GM21619 (cell line): ENCODE data around the gene PROKR2.

Experiments
- ATAC-seq: cut with Tn5 transposase; IDR thresholded peaks from one replicate; pipeline ENCODE4 v1.9.1; 2021; ENCODE audit not compliant: unreplicated experiment

Gene PROKR2

DNA sequence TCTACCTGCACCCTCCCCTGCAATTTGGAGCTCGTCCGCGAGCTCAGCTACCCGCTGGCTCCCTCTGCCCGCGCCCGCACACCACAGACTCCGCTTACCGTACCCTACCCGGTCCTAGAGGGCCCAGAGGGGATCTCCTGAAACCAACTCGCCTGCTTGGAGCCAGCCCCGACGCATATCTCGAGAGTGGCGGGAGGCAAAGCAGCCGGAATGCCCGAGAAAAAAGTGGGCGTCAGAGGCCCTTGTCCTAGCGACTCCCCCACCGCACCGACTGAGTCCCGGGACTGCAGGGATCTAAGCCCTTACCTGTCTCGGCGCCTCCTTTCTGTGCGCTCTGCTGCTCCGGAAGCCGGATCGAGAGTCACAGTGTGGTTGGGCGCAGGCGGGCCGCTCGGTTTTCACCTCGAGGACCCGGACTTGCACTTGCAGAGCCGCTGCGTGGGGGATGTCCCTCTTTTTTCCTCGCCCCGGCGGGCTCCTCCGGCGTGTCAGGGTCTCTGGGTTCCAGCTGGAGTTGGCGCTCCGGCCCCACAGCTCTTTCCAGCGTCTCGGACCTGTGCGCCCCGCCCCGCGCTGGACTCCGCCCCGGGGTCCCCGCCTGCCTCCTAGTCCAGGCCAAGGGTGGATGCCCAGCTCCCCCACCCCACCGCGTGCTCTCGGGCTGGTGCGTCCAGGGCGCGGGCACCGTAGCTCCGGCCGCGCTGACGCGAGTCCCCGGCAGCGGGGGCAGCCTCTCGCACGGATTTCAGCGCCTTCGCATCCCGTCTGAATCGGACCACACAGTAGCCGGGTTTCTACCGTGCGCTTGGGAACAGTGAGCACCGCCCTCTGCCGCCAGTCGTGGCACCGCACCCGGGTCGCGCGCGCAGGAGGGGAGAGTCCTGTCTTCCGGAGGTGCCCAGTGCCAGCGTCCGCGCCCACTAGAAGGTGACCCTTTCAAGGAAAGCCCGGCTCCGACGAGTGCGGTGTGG, at the start of gene PROKR2:
Gene PROKR2, minus strand, starts transcription at position 767 of the 971 bp plus-strand sequence. CDS start 2,585 bp downstream, outside the sequence.
- ATAC-seq, result no peak

DNA sequence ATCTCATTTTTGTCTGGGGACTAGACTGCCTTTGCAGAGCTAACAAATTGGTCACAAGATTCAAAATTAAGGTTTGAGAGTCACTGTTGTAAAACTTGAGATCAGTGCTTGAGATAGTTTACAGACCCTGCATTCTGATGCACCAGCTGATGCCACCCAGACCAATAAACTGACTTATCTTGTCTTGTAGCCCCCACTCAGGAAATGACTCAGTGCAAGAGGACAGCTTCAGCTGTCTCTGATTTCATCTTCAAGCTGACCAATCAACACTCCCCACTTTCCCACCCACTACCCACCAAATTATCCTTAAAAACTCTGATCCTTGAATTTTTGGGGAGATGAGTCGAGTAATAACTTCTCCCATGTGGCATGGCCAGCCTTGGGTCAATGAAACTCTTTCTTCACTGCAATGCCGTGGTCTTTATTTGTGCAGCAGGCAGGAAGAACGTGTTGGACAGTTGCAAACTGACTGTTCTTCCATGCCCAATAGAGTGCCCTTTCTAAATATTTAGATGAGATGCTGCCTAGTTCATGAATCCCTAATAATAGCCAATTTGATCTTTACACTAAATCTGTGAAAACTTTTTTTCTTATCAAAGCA, 48.3 kb upstream of the PROKR2 start:
- ATAC-seq, result no peak

DNA sequence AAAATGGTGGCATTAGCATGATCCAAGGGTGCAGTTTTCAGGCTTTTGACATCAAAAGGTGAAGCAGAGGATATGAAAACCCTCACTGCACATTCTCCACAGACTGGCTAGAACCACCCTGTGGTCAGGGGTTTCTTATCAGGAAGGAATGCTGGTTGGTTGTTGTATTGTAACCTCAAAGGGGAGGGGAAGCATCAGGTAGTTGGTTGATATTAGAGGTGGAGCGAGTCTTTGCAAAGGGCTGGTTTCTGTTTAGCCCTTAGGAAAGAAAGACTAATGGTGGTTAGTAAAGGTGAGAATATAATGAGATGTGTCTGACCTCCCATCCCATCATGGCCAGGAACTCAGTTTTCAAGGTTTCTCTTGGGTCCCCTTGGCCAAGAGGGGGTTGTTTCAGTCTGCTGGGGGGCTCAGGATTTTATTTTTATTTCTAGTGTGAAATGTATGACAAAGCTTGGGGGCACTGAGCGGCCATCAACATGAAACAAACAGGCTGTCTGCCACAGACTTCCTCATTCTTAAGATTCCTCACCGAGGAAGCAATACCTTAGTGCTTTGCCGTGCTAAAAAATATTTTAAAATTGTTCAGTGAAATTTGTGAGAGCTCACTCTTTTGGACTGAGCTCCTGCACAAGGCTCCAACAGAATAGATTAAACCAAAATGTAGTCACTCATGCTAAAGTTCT, 47.5 kb upstream of the PROKR2 start:
- ATAC-seq, result no peak

DNA sequence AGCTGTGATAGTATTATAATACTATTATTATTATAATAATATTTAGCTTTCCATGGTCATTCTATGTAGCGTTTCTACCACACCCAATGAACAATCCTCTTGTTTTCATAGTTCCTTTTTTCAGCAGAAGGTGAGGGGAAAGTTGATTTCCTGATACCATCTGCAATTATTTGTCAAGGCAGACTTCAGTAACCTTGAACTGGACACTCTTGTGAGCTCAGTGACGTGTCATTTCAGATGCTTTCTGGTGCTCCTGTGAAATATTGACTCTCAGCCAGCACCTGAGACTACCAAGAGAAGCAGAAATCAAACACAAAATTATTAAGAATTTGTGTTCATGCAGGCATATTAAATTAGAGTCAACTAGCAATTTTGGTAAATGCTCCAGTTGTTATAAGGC, 46.0 kb upstream of the PROKR2 start:
- no peak for ATAC-seq

DNA sequence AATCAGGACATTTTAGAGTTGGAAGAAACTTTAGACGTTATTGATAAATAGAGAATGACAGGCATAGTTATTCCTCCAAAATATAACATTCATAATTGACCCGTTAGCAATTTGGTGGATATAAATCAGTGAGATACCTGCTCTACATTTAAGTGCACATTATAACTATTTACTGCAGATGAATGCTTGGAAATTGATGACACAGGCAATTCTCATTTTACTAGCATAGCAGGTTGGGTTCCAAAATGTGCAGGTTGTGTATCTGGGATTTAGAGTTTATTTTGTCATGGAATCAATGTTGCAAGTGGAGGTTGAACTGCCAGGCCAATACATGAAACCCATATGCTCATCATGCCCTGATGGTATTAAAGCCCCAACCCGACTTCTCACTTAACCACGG, 44.4 kb upstream of the PROKR2 start:
- no peak for ATAC-seq

DNA sequence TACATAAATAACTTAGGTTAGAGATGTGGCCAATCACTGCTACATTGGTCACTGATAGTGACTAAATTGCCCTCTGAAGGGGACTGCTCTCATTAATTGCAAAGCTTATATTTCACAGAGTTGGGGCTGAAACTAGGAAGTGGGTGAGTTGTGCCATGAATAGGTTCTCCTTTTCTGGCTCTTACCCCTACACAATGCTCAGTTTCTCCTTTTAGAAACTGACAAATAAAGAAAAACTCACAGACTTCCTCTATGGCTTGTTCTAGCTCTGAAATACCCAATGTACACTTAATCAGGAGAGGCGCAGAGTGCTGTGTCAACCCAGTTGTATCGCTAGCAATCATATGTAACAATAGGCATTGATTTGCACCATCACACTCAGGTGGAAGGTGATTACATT, 41.2 kb upstream of the PROKR2 start:
- ATAC-seq, result no peak

DNA sequence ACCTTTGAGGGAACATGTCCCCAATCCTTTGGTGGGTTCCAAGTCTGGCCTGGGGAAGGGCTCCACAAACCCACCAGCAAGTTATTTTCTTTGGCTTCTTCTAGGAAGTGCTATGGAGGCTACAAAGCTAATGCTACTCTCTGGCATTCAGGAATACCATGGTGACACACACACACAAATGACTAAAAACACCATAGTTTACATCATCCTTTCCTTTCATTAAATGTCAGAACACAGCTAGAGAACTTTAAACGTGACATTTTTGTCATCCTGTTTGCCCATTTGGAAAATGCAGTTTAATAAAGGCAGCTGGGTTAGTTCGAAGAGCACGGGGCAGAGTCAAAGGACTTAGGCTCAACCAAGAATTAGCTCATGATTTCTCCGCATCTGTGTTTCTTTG, 40.2 kb upstream of the PROKR2 start:
- ATAC-seq, result no peak

DNA sequence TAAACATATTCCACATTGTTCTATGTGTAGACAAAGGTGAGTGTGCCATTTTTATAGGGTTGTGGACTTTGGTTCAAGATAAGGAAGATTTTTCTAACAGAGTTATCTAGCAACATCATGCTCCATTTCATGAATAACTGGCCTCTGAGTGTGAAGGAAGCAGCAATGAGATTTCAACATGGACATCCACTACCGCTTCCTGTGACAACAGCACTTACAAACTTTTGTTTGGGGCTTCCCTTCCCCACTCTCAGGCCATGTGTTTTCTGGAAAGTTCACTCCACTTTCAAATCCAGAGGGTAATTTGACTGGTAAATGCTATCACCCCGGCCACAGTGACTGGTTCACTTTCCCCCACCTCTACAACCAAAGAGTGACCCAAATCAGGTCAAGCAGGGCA, 38.1 kb upstream of the PROKR2 start:
- ATAC-seq, result no peak

DNA sequence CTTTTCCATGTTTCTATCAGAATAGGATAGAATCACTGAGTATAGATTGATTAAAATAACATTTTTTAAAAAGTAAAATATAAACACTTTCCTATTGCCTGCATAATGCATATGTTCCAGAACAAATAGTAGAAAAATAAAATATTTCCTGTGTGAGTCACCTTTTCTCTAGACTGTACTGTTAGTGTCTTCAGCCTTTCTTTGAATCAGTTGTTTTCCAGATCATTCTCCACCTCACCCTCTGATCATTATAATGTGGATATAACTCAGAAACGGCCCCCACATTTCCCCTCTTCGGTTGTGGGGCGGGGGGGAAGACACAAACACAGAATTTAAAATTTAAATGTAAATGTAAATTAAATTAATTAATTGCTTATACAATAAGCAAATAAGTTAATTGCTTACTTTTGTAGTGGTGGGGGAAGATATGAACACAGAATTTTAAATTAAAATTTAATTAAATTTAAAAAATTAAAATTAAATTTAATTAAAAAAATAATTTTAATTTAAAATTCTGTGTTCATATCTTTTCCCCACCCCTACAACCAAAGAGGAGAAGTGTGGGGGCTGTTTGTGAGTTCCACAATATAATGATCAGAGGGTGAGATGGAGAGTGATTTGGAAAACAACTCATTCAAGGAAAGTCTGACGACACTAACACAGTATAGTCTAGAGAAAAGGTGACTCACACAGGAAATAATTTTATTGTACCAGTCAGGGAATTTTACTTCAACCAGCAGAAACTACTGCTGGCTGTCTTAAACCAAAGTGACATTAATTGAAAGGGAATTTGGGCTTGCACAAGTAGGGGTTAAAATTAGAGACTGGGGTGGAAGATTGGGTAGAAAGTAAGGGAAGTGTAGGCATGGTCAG, 37.1 kb upstream of the PROKR2 start:
- ATAC-seq, result no peak

DNA sequence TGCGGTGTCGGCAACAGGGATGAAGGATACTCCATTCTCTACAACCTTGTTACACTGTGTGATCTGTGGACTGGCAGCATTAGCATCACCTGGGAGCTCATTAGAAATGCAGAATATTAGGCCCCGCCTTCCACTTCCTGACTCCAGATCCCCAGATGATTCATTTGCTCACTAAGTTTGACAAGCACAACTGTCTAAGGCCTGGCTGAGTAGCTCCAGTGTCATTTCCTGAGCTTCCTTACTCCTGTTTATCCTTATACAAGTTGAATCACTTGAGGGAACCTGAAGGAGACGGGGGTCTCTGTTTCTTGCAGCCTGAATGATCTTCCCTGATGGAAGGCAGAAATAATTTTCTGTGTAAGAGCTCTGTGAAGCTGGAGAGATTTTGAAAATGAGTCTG, 32.7 kb upstream of the PROKR2 start:
- no peak for ATAC-seq

DNA sequence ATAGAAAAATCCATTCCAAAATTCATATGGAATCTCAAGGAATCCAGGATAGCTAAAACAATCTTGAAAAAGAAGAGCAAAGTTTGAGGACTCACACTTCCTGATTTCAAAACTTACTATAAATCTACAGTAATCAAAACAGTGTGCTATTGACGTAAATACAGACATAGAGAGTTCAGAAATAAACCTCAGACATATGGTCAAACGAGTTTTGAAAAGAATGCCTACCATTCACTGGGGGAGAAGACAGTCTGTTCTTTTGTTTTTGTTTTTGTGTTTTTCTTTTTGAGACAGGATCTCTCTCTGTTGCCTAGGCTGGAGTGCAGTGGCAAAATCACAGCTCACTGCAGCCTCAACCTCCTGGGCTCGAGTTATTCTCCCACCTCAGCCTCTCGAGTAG, 25.3 kb upstream of the PROKR2 start:
- ATAC-seq, result no peak

DNA sequence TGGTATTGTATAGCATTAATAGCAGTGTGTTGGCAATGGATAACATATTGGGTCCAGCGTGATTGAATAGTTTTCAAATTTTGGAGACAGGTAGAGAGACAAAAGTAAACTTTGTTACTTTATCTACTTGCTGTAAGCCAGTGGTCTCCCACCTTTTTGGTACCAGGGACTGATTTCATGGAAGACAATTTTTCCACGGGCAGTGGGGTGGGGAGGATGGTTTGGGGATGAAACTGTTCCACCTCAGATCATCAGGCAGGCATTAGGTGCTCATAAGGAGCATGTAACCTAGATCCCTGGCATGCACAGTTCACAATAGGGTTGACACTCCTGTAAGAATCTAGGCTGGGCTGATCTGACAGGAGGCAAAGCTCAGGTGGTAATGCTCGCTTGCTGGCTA, 14.6 kb upstream of the PROKR2 start:
- ATAC-seq, result no peak

DNA sequence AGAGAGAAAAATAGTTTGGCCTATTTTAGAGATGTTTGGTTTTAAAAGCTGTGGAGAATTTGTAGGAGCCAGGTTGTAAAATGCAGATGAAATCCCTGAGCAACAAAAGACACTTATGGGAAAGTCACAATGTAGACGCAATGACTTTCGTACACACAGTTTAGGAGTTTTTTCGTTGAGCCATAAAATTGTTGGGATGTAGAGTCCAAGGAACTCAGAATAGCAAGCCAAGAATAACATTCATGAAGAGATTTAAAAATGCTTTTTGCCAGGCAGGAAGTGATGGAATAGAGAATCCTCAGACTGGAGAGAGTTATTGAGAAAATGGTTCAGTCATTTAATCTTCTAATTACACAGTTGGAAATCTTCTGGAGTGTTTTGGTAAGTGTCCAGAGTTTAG, 11.5 kb upstream of the PROKR2 start:
- no peak for ATAC-seq

DNA sequence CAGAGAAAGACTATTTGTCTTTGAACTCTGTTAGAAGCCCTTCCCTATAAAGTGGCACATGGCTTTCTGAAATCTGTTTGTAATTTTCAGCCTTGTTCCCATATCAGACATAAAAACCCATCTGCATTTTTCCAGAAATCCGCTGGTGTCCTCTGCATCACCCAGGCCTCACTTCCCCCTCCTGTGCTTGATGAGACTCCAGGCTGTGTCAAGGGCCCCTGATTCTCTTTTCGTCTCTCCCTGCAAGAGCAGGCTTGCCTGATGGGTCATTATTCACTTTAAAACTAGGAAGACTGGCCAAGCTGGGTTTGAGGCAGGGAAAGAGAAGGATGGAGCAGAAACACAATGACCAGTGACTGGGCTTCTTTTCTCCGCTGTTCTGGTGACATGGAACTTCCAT, 10.6 kb upstream of the PROKR2 start:
- no peak for ATAC-seq

DNA sequence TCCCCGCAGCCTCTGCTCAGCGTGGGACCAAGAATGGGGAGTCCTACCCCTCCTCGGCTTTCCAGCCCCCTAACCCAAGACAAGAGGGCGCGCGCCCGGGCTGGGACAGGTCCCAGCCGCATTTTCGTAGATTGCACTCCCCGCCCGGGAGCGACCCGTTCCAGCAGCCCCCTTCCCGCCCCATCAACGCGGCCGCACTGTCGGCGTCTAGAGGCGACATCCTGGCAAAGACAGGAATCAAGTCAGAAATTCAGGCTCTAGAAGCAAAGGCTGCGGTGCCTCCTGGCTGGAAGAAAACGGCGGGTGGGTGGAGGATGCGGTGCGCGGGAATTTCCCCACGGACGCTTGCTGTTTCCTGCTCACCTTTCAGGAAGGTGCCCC, 957 bp downstream of the PROKR2 start:
- ATAC-seq, result no peak

DNA sequence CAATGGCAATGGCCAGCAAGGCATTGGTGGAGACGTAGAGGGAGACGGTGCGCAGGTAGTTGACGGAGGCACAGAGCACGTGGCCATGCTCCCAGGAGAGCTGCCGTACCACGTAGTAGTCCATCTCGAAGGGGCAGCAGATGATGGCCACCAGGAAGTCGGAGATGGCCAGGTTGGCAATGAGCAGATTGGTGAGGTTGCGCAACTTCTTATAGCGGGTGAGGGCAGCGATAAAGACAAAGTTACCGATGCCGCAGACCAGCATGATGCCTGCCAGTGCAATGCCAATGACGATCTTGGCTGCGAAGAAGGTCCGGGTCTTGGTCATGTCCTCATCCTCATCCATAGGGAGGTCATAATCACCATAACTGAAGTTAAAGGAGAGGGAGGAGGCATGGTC, 2.8 kb downstream of the PROKR2 start:
- ATAC-seq, result no peak

DNA sequence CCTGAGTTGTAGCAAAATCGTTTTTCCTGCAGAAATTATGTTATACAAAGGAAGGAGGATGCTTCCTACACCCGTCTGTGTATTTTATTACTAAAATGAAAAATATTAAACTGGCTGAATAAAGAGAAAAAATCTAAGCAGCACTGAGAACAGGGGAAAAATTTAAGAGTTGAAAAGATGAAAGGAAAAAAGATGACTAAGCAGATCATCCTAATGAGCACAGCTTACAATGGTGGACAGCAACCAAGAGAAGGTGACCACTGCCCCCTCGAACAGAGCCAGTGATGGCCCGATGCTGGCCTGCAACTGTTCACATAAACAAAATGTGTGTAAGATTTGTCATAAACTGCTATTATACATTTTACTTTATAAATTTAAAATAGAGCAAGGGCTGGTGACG, 4.2 kb downstream of the PROKR2 start:
- ATAC-seq, result no peak

DNA sequence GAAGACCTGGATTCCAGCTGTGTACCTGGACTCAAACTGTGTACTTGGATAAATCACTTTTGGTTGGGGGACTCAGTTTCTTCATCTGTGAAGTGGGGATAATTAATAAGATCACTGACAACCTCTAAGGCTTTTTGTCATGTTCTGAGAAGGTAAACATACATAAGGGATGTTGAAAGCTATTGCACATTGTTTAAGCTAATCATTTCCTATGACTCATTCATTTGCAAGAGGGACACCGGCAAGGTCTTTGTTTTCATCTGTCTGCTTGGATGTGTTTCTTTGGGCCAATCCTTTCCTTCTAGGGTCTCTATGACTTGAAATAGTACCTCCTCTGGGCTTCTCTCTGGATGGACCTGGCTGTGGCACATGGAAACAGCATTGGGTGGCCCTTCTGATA, 6.8 kb downstream of the PROKR2 start:
- ATAC-seq, result no peak

DNA sequence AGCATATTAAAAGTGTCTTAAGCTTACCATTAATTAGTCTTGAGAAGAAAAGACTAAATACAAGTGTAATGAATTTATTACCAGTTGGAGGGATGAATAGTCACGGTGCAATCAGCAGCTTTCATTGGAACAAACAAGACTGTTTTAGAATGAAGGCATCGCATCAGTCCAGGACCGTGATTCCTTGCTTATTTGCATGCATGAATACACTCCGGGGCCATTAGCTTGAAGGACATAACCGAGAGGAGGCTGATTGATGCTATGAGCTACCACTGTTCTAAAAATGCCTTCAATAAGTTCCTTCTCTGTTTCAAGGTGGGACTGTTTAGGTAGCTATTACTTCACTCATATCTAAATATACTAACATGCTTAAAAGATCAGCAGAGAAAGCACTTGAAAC, 17.9 kb downstream of the PROKR2 start:
- no peak for ATAC-seq

DNA sequence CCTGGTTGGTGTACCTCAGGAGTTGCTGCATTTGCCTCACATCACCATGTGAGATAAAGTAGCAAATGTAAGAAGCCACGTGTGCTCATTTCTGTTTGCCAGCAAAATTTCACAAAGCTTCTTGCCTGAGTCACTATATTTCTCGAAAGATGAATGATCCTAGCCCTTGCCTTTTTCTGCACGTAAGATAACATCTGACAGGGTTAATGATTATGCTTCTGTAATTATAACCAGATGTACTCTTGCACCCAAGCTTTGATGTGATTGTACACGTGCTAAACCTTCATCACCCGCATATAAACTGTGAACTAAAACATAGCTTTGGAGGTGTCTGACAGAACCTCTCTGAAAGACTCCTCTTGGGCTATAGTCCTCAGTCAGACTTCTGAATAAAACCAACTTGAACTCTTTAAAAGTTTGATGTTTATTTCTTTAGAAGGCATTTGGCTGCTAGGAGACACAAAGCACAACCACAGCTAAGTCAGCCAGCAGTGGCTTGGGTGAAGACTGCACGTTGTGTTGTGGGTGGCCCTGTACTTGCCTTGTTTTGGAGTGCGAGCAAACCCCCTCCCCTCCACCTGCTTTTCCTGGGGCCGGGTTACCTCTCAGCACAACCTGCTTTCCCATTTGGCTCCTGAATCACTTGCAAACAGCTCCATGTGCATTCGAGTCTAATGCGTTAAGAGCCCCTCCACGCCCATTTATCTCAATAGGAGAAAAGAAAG, 19.3 kb downstream of the PROKR2 start:
- ATAC-seq, result no peak
